22Rv1 (cell line): ENCODE results near the gene TUBGCP2.
"Not testable (repeated sequence)": the region's sequence is repeated elsewhere in the genome, so short reads cannot be mapped to it uniquely, and the experiment has no call there.

Experiments
- H3K27ac ChIP-seq: fragments of 450-650 bp; 2 replicates; pipeline ENCODE4 v1.5.1; 2017
- ZFX ChIP-seq: fragments of 450-650 bp; IDR thresholded peaks from 2 replicates; pipeline ENCODE4 v1.6.1; 2017; ENCODE audit warnings: antibody characterized with exemption, borderline replicate concordance
- TF ChIP-seq, protein P1 (sequence below): fragments of 450-650 bp; IDR thresholded peaks from 2 replicates; pipeline ENCODE4 v1.5.1; 2017; ENCODE audit warnings: mild to moderate bottlenecking

The TUBGCP2 gene

DNA sequence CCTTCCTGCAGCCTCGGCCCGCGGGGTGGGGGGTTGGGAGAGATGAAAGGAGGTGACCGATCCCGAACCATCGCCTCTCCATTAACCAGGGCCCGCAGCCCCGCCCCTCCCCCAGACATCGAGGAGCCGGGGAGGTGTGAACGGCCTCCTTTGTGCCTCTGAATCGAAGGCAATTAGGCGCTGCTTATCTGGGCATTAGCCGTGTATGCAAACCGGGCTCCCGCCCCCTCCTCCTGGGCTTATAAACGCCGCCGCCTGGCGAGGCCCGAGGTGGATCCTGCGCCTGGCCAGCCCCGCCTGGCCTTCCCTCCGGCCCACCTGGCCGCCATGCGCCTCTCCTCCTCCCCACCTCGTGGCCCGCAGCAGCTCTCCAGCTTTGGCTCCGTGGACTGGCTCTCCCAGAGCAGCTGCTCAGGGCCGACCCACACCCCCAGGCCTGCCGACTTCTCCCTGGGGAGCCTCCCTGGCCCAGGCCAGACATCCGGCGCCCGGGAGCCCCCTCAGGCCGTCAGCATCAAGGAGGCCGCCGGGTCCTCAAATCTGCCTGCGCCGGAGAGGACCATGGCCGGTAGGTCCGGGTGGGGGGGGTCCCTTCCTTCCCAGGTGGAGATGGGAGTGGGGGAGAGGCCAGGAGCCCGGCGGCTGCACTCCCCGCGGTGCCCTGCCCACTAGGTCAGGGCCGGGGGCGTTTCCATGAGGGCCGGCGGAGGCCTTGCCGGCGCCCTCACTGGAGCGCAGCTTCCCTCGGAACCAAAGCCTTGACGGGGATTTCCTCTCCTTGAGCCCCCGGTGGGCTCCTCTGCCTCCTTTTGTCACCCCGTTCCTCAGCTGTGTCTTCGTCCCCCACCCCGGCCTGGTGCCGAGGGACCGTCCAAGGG lies 70.8 kb downstream of the TUBGCP2 start, which contains the start of gene VENTX:
TSS of gene VENTX (plus strand) at position 268 of the 878 bp plus-strand sequence. CDS start at position 328, 60 bp downstream.
- TF ChIP-seq, protein P1, sequence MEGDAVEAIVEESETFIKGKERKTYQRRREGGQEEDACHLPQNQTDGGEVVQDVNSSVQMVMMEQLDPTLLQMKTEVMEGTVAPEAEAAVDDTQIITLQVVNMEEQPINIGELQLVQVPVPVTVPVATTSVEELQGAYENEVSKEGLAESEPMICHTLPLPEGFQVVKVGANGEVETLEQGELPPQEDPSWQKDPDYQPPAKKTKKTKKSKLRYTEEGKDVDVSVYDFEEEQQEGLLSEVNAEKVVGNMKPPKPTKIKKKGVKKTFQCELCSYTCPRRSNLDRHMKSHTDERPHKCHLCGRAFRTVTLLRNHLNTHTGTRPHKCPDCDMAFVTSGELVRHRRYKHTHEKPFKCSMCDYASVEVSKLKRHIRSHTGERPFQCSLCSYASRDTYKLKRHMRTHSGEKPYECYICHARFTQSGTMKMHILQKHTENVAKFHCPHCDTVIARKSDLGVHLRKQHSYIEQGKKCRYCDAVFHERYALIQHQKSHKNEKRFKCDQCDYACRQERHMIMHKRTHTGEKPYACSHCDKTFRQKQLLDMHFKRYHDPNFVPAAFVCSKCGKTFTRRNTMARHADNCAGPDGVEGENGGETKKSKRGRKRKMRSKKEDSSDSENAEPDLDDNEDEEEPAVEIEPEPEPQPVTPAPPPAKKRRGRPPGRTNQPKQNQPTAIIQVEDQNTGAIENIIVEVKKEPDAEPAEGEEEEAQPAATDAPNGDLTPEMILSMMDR, result no peak
- TF ChIP-seq ZFX, result no peak
- H3K27ac ChIP-seq, result no peak within 1 kb of the TSS

DNA sequence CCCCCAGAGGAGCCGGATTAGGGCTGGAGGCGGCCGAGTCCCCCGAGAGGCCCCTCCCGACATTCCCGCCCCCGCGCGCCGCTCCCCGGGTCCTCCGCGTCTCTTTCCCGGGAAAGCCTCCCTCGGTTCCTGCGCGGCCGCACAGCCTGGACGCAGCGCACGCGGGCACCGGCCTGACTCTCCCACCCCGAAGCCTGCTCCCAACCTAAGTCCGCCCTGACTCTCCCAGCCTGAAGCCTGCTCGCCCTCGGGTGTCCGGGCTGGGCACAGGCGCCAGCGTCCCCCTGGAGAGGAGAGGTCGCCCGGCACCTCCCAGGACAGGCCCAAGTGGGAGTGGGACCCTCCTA lies 71.5 kb downstream of the TUBGCP2 start:
- H3K27ac ChIP-seq, result no peak overlapping the region
- TF ChIP-seq ZFX, result no peak
- TF ChIP-seq, protein P1, result no peak

DNA sequence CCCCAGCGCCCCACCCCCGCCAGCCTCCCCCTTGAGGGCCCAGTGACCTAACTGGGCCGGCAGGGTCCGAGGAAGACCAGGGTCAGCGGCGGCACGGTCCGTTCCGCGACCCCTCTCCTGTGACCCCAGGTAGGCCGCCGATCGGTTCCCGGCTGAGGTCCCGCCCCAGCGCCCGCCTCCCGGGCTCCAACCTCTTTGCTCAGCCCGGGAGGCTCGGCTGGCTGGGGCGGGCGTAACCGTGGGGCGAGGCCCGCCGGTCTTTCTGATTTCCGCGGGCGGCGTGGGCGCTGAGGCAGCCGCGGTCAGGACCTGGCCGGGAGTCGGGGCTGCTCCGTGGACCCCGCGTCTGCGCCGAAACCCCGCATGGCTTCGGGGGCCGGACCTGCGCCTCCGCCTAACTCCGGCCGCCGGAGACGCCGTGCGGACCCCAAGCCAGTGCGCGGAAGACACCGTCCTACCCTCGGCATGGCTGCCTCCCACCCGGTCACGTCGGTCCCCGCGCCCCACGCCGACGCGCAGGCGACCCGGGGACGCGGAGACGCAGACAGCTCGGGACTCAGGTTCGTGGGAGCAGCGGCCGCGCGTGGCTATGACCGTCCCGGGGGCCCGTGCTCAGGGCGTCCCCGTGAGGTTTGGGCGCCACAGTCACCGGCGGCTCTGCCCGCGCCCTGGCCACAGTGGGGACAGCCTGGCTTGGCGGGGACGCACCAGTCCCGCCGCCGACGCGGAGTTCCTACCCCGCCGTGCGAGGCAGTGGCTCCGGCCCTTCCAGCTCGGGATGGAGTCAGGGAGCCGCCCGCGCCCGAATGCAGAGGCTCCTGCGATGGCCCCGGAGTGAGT lies 72.1 kb downstream of the TUBGCP2 start:
- H3K27ac ChIP-seq, result no peak overlapping the region
- TF ChIP-seq, protein P1, result no peak
- TF ChIP-seq ZFX, result no peak

DNA sequence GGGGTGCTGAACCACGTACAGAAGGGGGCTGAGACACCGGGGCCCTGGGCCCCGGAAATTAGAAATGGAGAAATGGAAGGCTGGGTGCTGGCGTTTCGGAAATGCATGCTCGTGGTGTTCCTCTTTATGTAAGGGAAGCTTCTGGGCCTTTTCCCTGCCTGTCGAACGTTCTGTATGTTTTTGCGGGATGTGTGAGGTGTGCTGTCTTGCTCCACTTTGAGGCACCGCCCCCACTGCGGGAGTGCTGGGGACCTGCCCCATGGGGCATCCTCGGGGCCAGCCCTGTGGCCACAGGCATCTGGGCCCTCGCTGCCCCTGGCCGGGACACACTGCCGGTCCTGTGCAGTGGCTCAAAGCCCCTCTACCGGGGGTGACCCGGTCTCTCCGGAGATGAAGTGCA lies 72.7 kb downstream of the TUBGCP2 start:
- H3K27ac ChIP-seq, result no peak overlapping the region
- TF ChIP-seq ZFX, result no peak
- TF ChIP-seq, protein P1, result no peak

DNA sequence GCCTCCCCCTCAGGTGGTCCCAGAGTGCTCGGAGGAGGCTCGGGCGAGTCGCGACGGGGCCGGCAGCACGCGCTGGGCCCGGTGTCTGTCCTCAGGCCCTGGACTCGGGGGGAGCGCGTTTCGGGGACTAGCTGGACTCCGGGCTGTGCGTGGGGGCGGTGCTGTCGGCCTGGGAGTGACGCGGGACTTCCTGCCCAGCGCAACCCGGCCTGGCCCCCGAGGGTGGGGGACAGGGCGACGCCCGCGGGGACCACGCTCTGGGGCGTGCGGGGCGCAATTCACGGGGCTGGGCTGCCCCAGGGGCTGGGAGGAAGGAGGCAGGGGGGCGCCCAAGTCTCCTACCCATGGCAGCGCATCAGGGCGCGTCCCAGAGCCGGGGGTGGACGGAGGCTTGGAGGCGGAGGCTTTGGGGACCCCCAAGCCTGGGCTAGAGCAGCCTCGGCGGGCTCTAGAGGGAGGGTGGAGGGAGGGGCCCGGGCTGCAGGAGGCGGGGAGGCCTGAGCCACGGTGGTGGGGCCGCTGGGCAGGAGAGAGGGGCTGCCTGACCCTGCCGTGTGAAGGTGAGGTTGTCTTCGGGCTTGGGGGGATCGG lies 73.3 kb downstream of the TUBGCP2 start:
- TF ChIP-seq, protein P1, result no peak
- TF ChIP-seq ZFX, result no peak
- H3K27ac ChIP-seq, result no peak overlapping the region

DNA sequence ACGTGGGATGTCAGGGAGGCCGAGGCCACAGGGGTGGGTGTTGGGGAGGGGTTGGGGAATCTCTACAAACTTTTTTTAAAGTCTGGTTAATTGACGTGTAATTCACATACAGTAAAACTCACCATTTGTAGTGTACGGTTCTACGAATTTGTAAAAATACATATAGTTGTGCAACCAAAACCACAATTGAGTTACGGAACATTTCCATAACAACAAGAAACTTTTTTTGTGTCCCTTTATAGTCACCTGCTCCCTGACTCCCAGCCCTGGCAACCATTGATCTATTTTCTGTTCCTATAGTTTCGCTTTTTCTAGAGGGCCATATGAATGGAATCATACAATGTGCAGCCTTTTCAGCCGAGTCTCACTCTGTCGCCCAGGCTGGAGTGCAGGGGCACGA lies 73.9 kb downstream of the TUBGCP2 start:
- H3K27ac ChIP-seq, result not testable (repeated sequence)

DNA sequence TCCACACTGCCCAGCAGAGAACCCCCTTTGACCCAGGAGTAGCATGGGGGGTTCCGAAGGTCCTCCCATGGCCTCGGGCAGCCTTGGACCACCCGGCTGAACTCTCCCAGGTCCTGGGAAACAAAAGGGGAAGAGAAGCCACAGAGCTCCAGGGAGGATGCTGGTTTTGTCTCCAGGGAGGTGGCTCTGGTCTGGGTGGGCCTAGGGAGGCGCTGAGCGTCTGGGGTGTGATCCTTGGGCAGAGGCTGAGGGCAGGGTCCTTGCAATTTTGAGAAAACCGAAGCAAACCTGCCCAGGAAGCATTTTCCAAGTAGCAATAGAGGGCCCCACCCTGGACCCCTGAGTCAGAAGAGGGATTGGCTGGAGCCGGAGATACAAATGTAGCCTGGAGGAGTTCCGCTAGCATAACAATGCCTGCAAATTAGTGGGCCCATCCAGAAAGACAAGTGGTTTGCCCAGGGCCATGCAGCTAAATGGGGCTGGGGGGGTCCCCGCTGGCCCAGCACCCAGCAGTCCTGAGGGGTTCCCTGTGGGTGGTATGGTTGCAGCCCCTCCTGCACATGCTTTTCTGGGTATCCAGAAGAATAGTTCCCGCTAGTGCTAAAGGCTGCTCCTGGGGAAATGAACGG lies 76.6 kb downstream of the TUBGCP2 start:
- TF ChIP-seq, protein P1, result no peak
- TF ChIP-seq ZFX, result no peak
- H3K27ac ChIP-seq, result no peak overlapping the region
